Choroid plexus epithelial cell (primary cell): ENCODE data around the gene ZNF324.
"Not testable (repeated sequence)": the region's sequence is repeated elsewhere in the genome, so short reads cannot be mapped to it uniquely, and the experiment has no call there.

Experiments
- DNase-seq: peaks from one replicate; pipeline ENCODE4 v3.0.0-alpha.2; 2010; ENCODE audit warnings: low read depth
- H3K4me3 ChIP-seq: 2 replicates; pipeline ENCODE4 v1.5.1; 2011; ENCODE audit warnings: low read depth, mild to moderate bottlenecking, control low read depth, low read length, moderate library complexity
- TF ChIP-seq, protein P1 (sequence below): conservative IDR thresholded peaks from 2 replicates; pipeline ENCODE4 v1.5.1; 2011; ENCODE audit warnings: low read depth, mild to moderate bottlenecking, control low read depth, inconsistent platforms, low read length, moderate library complexity

The ZNF324 gene

DNA sequence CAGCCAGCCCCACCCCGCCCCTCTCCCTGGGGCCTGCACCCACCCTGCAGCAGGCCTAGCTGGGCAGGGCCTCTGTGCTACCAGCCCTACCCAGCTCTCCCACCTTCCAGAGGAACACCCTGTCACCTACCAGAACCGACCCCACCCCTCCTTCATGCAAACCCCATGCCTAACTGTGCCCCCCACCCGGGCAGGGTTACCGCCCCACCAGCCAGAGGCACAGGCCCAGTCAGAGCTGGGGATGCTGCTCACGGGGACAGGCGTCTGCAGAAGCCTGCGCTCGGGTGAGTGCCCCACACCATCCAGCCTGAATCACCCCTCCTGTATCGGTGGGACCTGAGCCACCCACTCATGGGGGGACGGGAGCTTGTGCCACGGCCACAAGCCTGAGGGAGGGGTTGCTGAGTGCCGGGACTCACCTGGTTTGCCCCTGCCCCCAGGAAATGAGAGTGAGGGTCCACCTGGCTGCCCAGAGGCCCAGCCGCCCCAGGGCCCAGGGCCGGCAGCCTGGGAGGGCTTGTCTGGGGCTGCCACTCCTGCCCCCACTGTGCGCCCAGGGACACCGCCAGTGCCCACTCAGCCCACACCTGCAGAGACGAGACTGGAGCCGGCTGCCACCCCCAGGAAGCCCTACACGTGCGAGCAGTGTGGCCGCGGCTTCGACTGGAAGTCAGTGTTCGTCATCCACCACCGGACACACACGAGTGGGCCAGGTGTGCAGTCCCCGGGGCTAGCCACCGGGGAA is 13.0 kb downstream of the ZNF324 start:
- no peak overlapping the region for H3K4me3 ChIP-seq
- DNase-seq: no peak
- TF ChIP-seq, protein P1, sequence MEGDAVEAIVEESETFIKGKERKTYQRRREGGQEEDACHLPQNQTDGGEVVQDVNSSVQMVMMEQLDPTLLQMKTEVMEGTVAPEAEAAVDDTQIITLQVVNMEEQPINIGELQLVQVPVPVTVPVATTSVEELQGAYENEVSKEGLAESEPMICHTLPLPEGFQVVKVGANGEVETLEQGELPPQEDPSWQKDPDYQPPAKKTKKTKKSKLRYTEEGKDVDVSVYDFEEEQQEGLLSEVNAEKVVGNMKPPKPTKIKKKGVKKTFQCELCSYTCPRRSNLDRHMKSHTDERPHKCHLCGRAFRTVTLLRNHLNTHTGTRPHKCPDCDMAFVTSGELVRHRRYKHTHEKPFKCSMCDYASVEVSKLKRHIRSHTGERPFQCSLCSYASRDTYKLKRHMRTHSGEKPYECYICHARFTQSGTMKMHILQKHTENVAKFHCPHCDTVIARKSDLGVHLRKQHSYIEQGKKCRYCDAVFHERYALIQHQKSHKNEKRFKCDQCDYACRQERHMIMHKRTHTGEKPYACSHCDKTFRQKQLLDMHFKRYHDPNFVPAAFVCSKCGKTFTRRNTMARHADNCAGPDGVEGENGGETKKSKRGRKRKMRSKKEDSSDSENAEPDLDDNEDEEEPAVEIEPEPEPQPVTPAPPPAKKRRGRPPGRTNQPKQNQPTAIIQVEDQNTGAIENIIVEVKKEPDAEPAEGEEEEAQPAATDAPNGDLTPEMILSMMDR: no peak

DNA sequence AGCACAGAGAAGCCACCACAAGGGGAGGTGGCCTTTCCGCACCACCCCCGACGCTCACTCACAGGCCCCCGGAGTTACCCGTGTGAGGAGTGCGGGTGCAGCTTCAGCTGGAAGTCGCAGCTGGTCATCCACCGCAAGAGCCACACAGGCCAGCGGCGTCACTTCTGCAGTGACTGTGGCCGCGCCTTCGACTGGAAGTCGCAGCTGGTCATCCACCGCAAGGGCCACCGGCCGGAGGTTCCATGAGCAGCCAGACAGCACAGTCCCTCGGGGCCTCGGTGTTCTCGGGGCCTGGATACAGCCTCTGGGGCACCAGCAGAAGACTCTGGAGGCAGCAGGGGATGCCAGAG is 13.6 kb downstream of the ZNF324 start:
- no peak for DNase-seq

DNA sequence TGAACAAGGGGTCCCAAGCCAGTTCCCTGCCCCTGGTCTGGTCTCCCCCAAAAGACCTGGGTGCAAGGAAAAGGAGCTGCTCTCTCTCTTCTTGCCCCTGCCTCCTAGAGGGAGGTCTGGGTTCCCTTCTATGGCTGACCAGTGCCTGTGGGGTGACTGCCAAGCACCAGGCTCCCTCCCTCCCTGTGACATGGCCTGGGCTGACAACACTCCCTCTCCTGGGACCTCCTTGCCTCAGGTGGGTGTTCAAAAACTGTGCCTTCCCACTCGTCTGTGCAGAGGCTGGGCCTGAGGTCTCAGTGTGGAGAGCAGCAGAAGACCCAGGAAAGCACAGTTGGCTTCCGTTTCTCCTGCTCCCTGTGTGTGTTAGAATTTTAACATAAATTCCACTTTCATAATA is 14.0 kb downstream of the ZNF324 start:
- H3K4me3 ChIP-seq: no peak overlapping the region
- TF ChIP-seq, protein P1: no peak
- no peak for DNase-seq

More for the DNA sequence above, 13.6 kb downstream of the ZNF324 start:
- H3K4me3 ChIP-seq: no peak overlapping the region
- TF ChIP-seq, protein P1: no peak

DNA sequence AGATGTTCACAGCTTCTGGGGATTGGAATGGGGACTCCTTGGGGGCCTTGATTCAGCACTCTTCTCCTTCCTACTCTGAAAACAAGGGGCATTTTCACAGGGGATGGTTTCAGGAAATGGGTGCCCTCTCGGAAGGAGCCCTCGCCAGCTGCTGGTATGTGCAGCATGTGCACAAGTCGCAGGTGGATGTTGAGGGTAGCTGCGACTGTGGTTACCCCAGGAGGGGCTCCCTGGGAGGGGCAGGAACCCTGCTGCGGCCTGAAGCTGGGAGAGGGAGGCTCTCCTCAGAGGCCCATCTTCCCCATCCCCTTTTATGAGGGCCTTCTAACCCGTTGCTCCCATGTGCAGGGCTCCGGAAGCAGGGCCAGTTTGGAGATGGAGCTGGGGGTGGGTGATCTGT is 15.5 kb downstream of the ZNF324 start:
- no peak overlapping the region for H3K4me3 ChIP-seq
- DNase-seq: no peak
- TF ChIP-seq, protein P1: no peak

DNA sequence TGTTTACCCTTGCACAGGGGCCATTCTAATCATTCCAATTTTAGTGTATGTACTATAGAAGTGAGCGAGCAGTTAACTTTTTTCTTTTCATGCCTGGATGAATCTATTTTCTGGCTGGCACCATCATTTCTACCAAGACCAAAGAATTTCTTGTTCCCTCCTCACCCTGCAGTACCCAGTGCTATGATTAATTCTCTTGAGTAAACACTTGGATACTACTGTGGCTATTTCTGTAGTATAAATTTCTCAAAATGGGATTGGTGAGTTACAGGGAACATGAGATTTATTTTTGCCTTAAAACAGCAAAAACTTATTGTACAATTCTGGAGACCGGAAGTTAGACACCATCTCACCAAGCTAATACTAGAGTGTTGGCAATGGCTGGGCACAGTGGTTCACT is 16.9 kb downstream of the ZNF324 start:
- no peak for DNase-seq
- no peak overlapping the region for H3K4me3 ChIP-seq
- TF ChIP-seq, protein P1: no peak

DNA sequence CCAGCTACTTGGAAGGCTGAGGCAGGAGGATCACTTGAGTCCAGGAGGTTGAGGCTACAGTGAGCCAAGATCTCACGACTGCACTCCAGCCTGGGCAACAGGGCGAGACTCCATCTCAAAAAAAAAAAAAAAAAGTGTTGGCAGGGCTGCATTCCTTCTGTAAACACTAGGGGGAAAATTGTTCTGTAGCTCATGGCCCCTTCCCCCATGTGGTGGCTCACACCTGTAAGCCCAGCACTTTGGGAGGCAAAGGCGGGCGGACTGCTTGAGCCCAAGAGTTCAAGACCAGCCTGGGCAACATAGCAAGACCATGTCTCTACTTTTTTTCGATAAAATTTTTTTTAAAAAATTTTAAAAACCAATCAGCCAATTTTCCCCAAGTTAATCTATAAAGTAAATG is 17.5 kb downstream of the ZNF324 start:
- TF ChIP-seq, protein P1: peak; percentile 22
- not testable (repeated sequence) for DNase-seq, H3K4me3 ChIP-seq

DNA sequence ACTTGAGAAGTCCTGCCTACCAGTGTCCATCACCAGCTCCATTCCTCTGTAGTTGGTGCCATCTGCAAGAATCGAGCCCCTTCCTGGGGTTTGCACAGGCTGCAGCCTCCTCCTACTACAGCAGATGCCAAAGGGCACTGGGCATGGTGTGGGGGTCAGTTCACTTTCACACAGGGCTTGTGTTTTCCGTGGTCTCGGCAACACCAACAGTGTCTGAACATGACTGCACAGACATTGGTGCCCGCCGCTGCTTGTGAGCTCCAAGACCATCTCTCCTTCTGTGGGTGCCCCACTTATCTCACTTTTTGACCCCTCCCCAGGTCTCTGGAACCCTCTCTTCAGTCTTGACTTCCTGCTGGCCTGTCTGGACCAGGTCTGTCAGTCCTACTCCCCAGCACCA is 24.5 kb downstream of the ZNF324 start:
- H3K4me3 ChIP-seq: no peak overlapping the region
- TF ChIP-seq, protein P1: no peak
- DNase-seq: no peak
